Eye (tissue), 1 donor: ENCODE data around the gene TCEAL7.

Experiments used
- DNase-seq: peaks from one replicate; pipeline ENCODE4 v3.0.0-alpha.2; 2015

Gene TCEAL7

GRCh38 chrX:103369479-103369878, 39.4 kb downstream of the TCEAL7 start:
- DNase-seq: no peak

- DNase-seq: no peak
Measured at GRCh38 chrX:103372886-103373285, 42.8 kb downstream of the TCEAL7 start.

GRCh38 chrX:103373581-103373980, 43.5 kb downstream of the TCEAL7 start:
- DNase-seq: no peak

GRCh38 chrX:103376118-103376978, 46.3 kb downstream of the TCEAL7 start, which contains the start of gene BEX3:
Gene BEX3, plus strand, starts transcription at chrX:103376538. Its CDS starts 984 bp downstream, at chrX:103377522.
- DNase-seq: peak; percentile 89

GRCh38 chrX:103376979-103377324, 46.9 kb downstream of the TCEAL7 start:
- peak; percentile 77 for DNase-seq

- no peak for DNase-seq
Measured at GRCh38 chrX:103378990-103379389, 49.0 kb downstream of the TCEAL7 start.
